CD4-positive, alpha-beta T cell (primary cell): ENCODE results near the gene MPPED1. TPM values are rescaled to one million over a fixed set of nuclear protein-coding genes. Genes with fewer than 3 reads are reported as not detected.

Source experiments
- ATAC-seq: fragments of 200-7000 bp; cut with Tn5 transposase; one replicate; pipeline ENCODE4 v1.10.0; 2022; ENCODE audit warnings: mild to moderate bottlenecking; ENCODE audit not compliant: poor library complexity
- CTCF ChIA-PET: fragments of 350-600 bp; sonication (Branson Sonifier 250); formaldehyde crosslinking; loops from one replicate; lab custom pipeline; 2021; ENCODE audit warnings: antibody characterized with exemption, inconsistent platforms; lab: Charles Lee
- POLR2A ChIA-PET: fragments of 350-600 bp; sonication (Branson Sonifier 250); formaldehyde crosslinking; loops from one replicate; lab custom pipeline; 2021; ENCODE audit warnings: antibody characterized with exemption, inconsistent platforms; lab: Charles Lee
- DNase-seq, 14 experiments: peaks; one replicate each; pipeline ENCODE4 v3.0.0-alpha.2; 2013 to 2020; ENCODE audit warnings: mixed read lengths in 2 of 14
- H3K27ac ChIP-seq, 2 donors: one replicate each; pipeline versions ENCODE4 v1.5.1 to v1.7.0; 2013; ENCODE audit warnings: low read length in 2 of 2, low read depth in 1 of 2, mild to moderate bottlenecking in 1 of 2
- H3K27me3 ChIP-seq, 2 experiments: 1 replicate in 1 of 2; 2 replicates in 1 of 2; pipeline versions ENCODE4 v1.6.1 to v1.7.0; 2013; ENCODE audit warnings: low read length in 2 of 2, control low read depth in 1 of 2, mild to moderate bottlenecking in 1 of 2, moderate library complexity in 1 of 2; ENCODE audit not compliant: insufficient read depth in 2 of 2, control insufficient read depth in 1 of 2
- H3K36me3 ChIP-seq: one replicate; pipeline ENCODE4 v1.6.1; 2013; ENCODE audit warnings: low read length, control low read depth; ENCODE audit not compliant: insufficient read depth
- H3K4me1 ChIP-seq: one replicate; pipeline ENCODE4 v1.6.1; 2013; ENCODE audit warnings: low read length, control low read depth; ENCODE audit not compliant: insufficient read depth
- H3K4me3 ChIP-seq: one replicate; pipeline ENCODE4 v1.5.1; 2013; ENCODE audit warnings: mild to moderate bottlenecking, low read length, moderate library complexity
- H3K9me3 ChIP-seq, 2 experiments: 1 replicate in 1 of 2; 2 replicates in 1 of 2; pipeline versions ENCODE4 v1.6.1 to v1.7.0; 2013; ENCODE audit warnings: low read length in 2 of 2, mild to moderate bottlenecking in 2 of 2, control low read depth in 1 of 2, moderate library complexity in 1 of 2; ENCODE audit not compliant: control insufficient read depth in 1 of 2, insufficient read depth in 1 of 2
- H3K27ac Mint-ChIP-seq: one replicate; pipeline ENCODE4 v1.8.0; 2020; ENCODE audit warnings: mixed read lengths
- H3K27me3 Mint-ChIP-seq: one replicate; pipeline ENCODE4 v1.8.0; 2021; ENCODE audit warnings: mixed read lengths
- H3K36me3 Mint-ChIP-seq: one replicate; pipeline ENCODE4 v1.8.0; 2021; ENCODE audit warnings: low read depth, mixed read lengths
- H3K4me1 Mint-ChIP-seq: one replicate; pipeline ENCODE4 v1.8.0; 2021; ENCODE audit warnings: low read depth, mixed read lengths
- H3K4me3 Mint-ChIP-seq: one replicate; pipeline ENCODE4 v1.8.0; 2020; ENCODE audit warnings: mild to moderate bottlenecking, mixed read lengths
- H3K9me3 Mint-ChIP-seq: one replicate; pipeline ENCODE4 v1.8.0; 2020; ENCODE audit warnings: mixed read lengths
- intact Hi-C, 2 experiments: fragments of 100-400 bp; cut with DNase I in 1 of 2; cut with micrococcal nuclease in 1 of 2; formaldehyde crosslinking; loops; one replicate each; pipeline versions ENCODE4 v1.15.1 to v1.9.0; 2023 to 2025; cut with DNase I, micrococcal nuclease
- total RNA-seq, 174 experiments: library from RNA in 2 of 174; stranded (reverse) in 2 of 174; gene quantifications; one replicate each; pipeline ENCODE4 v1.2.3 and lab custom pipeline; 2021 to 2026
- TF ChIP-seq, protein P1 (sequence below): fragments of 200-600 bp; IDR thresholded peaks from one replicate; pipeline ENCODE4 v1.8.0; 2022; ENCODE audit warnings: antibody characterized with exemption, mild to moderate bottlenecking

MPPED1 gene
- total RNA-seq, 2 experiments from 2014 or later: not detected

GRCh38 chr22:43474161-43475101, 62.6 kb downstream of the MPPED1 start:
- Histone ChIP-seq H3K27me3 (peaks cover 2 to 9% of the 10 kb centered on the region in 2 experiments), H3K4me1 (no peaks in the 10 kb centered on the region), H3K36me3 (no peaks in the 10 kb centered on the region), H3K27ac (no peak overlapping the region), H3K9me3 (peaks cover 0 to 29% of the 10 kb centered on the region in 2 experiments), H3K4me3 (no peak overlapping the region)
- H3K4me3 Mint-ChIP-seq: no peak overlapping the region
- DNase-seq: no peak
- peaks cover 22% of the 10 kb centered on the region for H3K27me3 Mint-ChIP-seq
- no peak for ATAC-seq
- POLR2A ChIA-PET: no interaction called here
- TF ChIP-seq, protein P1, sequence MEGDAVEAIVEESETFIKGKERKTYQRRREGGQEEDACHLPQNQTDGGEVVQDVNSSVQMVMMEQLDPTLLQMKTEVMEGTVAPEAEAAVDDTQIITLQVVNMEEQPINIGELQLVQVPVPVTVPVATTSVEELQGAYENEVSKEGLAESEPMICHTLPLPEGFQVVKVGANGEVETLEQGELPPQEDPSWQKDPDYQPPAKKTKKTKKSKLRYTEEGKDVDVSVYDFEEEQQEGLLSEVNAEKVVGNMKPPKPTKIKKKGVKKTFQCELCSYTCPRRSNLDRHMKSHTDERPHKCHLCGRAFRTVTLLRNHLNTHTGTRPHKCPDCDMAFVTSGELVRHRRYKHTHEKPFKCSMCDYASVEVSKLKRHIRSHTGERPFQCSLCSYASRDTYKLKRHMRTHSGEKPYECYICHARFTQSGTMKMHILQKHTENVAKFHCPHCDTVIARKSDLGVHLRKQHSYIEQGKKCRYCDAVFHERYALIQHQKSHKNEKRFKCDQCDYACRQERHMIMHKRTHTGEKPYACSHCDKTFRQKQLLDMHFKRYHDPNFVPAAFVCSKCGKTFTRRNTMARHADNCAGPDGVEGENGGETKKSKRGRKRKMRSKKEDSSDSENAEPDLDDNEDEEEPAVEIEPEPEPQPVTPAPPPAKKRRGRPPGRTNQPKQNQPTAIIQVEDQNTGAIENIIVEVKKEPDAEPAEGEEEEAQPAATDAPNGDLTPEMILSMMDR: no peak
- no peaks in the 10 kb centered on the region for H3K36me3 Mint-ChIP-seq
- H3K4me1 Mint-ChIP-seq: no peaks in the 10 kb centered on the region
- no peak overlapping the region for H3K27ac Mint-ChIP-seq
- intact Hi-C loops: no loop called here
- no peaks in the 10 kb centered on the region for H3K9me3 Mint-ChIP-seq
- CTCF ChIA-PET: no interaction called here

GRCh38 chr22:43475549-43476076, 63.8 kb downstream of the MPPED1 start:
- Mint-ChIP-seq H3K36me3 (no peaks in the 10 kb centered on the region), H3K4me3 (no peak overlapping the region), H3K9me3 (no peaks in the 10 kb centered on the region), H3K4me1 (peaks cover 5% of the 10 kb centered on the region), H3K27ac (no peak overlapping the region), H3K27me3 (peaks cover 13% of the 10 kb centered on the region)
- DNase-seq (no peak), ATAC-seq (no peak)
- H3K4me3 ChIP-seq: no peak overlapping the region
- peaks cover 0 to 9% of the 10 kb centered on the region in 2 experiments for H3K27me3 ChIP-seq
- ChIA-PET POLR2A (no interaction called here), CTCF (no interaction called here)
- H3K36me3 ChIP-seq: no peaks in the 10 kb centered on the region
- peaks cover 0 to 29% of the 10 kb centered on the region in 2 experiments for H3K9me3 ChIP-seq
- TF ChIP-seq, protein P1: no peak
- intact Hi-C loops: no loop called here
- no peak overlapping the region for H3K27ac ChIP-seq
- peaks cover 3% of the 10 kb centered on the region for H3K4me1 ChIP-seq

DNA sequence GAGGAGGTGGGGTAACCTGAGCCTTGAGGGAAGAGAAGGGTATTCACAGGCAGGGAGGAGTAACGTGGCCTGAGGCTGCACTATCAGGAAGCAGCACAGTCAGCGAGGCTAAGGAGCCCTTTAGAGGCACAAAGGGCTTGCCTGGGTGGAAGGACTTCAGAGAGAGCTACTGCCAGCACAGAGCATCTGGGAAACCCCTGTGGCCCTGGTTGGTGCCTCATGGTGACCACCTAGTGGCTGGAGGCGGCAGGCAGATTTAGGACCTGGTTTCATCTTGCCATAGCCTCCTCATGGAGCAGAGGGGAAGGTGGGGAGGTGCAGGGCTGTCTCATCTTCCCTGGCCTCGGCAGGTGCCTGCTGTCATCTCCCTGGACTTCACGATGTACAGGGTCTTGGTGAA, 64.5 kb downstream of the MPPED1 start:
- Mint-ChIP-seq H3K36me3 (no peaks in the 10 kb centered on the region), H3K27ac (no peak overlapping the region), H3K4me1 (peaks cover 9% of the 10 kb centered on the region), H3K27me3 (peaks cover 8% of the 10 kb centered on the region), H3K9me3 (no peaks in the 10 kb centered on the region), H3K4me3 (no peak overlapping the region)
- CTCF ChIA-PET: no interaction called here
- TF ChIP-seq, protein P1: no peak
- H3K27ac ChIP-seq: no peak overlapping the region
- POLR2A ChIA-PET: no interaction called here
- no peak overlapping the region for H3K4me3 ChIP-seq
- H3K36me3 ChIP-seq: no peaks in the 10 kb centered on the region
- intact Hi-C loops: no loop called here
- H3K27me3 ChIP-seq: peaks cover 0 to 8% of the 10 kb centered on the region in 2 experiments
- peaks cover 0 to 26% of the 10 kb centered on the region in 2 experiments for H3K9me3 ChIP-seq
- peaks cover 3% of the 10 kb centered on the region for H3K4me1 ChIP-seq
- no peak for DNase-seq
- no peak for ATAC-seq
